ENCODE data around the gene RBM26.

The RBM26 gene

GRCh38 chr13:79404985-79405384, 1.1 kb downstream of the RBM26 start:
- DNase-seq = peak; percentile 38
- no peaks in the 10 kb centered on the region for H3K9me3 Mint-ChIP-seq
- H3K4me3 Mint-ChIP-seq = no peak overlapping the region
- no peaks in the 10 kb centered on the region for H3K27me3 Mint-ChIP-seq
- H3K4me1 Mint-ChIP-seq (ENCODE audit: low read depth) = peaks cover 26% of the 10 kb centered on the region
- H3K36me3 Mint-ChIP-seq (ENCODE audit: low read depth) = peaks cover 65% of the 10 kb centered on the region
- no peak overlapping the region for H3K27ac Mint-ChIP-seq

GRCh38 chr13:79404361-79404760, 1.7 kb downstream of the RBM26 start:
- Mint-ChIP-seq H3K27ac (no peak overlapping the region), H3K4me3 (no peak overlapping the region), H3K36me3 (ENCODE audit: low read depth) (peaks cover 68% of the 10 kb centered on the region), H3K9me3 (no peaks in the 10 kb centered on the region), H3K27me3 (no peaks in the 10 kb centered on the region), H3K4me1 (ENCODE audit: low read depth) (peaks cover 22% of the 10 kb centered on the region)
- DNase-seq = no peak

GRCh38 chr13:79403113-79403512, 2.9 kb downstream of the RBM26 start:
- DNase-seq = no peak
- Mint-ChIP-seq H3K9me3 (no peaks in the 10 kb centered on the region), H3K4me3 (no peak overlapping the region), H3K4me1 (ENCODE audit: low read depth) (peaks cover 14% of the 10 kb centered on the region), H3K36me3 (ENCODE audit: low read depth) (peaks cover 69% of the 10 kb centered on the region), H3K27ac (no peak overlapping the region), H3K27me3 (no peaks in the 10 kb centered on the region)

DNA sequence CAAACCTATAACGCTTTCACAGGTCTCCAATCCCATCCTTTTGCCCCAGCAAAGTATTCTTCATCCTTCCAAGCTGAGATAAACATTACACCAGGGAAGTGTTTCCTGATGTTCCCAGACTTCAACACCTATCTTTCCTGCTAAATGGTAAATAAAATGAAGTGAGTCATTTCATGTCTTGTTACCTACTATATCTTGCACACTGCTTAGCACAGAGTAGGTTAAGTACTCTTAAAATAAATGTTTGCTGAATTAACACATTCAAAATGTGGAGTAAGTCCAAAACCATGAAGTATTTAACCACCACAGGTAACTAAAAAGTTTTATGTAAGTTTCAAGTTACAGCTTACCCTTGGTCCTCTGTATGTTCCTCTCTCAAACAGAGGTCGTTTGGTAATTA, 3.4 kb downstream of the RBM26 start:
- no peak overlapping the region for H3K27ac Mint-ChIP-seq
- H3K27me3 Mint-ChIP-seq = no peaks in the 10 kb centered on the region
- H3K4me1 Mint-ChIP-seq (ENCODE audit: low read depth) = peaks cover 14% of the 10 kb centered on the region
- H3K4me3 Mint-ChIP-seq = no peak overlapping the region
- no peaks in the 10 kb centered on the region for H3K9me3 Mint-ChIP-seq
- DNase-seq = no peak
- H3K36me3 Mint-ChIP-seq (ENCODE audit: low read depth) = peaks cover 68% of the 10 kb centered on the region

- no peak overlapping the region for H3K4me3 Mint-ChIP-seq
- DNase-seq = no peak
- H3K27me3 Mint-ChIP-seq = no peaks in the 10 kb centered on the region
- no peaks in the 10 kb centered on the region for H3K9me3 Mint-ChIP-seq
- peaks cover 68% of the 10 kb centered on the region for H3K36me3 Mint-ChIP-seq (ENCODE audit: low read depth)
- peaks cover 10% of the 10 kb centered on the region for H3K4me1 Mint-ChIP-seq (ENCODE audit: low read depth)
- no peak overlapping the region for H3K27ac Mint-ChIP-seq
Observed at GRCh38 chr13:79402074-79402635, 3.9 kb downstream of the RBM26 start.

DNA sequence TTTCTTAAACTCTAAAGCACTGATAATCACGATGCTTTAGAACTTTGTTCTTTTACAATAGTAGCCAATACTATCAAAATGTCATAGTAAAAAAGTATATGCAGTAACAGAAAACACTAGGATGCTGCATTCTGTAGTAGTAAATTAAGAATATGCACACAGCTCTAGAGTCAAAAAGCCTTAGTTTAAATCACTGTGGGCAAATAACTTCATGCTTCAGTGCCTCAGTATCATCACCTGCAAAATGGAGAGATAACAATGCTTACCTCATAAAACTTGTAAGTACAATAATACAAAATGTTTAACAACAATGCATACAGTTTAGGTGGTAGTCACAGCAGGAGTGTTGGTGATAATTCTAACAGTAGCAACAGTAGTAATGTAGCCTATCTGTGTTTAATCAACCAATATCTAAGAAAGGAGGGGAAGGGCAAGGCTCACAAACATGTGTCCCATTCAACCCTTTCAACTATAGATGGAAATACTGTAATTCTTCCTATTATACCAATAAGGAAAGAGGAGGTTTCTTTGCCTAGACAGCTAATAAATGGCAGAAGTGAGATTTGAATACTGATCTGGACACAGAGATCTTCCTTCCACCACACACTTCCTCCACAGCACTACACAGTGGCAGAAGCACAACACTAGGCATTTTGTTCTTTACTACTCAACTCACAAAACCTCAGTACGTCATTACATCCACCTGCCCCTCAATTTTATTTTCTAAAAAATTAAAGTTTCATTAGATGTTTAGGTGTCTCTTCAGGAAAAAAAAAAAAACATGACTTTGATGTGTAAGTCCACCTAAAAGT, 4.6 kb downstream of the RBM26 start:
- H3K36me3 Mint-ChIP-seq (ENCODE audit: low read depth) = peaks cover 69% of the 10 kb centered on the region
- no peak overlapping the region for H3K4me3 Mint-ChIP-seq
- no peaks in the 10 kb centered on the region for H3K27me3 Mint-ChIP-seq
- peaks cover 8% of the 10 kb centered on the region for H3K4me1 Mint-ChIP-seq (ENCODE audit: low read depth)
- H3K9me3 Mint-ChIP-seq = no peaks in the 10 kb centered on the region
- H3K27ac Mint-ChIP-seq = no peak overlapping the region
- no peak for DNase-seq

- Mint-ChIP-seq H3K27ac (peak overlapping the region; percentile 8), H3K27me3 (no peaks in the 10 kb centered on the region), H3K4me1 (ENCODE audit: low read depth) (peaks cover 29% of the 10 kb centered on the region), H3K36me3 (ENCODE audit: low read depth) (peaks cover 88% of the 10 kb centered on the region), H3K4me3 (no peak overlapping the region), H3K9me3 (peaks cover 12% of the 10 kb centered on the region)
- no peak for DNase-seq
Observed at GRCh38 chr13:79398915-79399314, 7.1 kb downstream of the RBM26 start.

- Mint-ChIP-seq H3K36me3 (ENCODE audit: low read depth) (peaks cover 93% of the 10 kb centered on the region), H3K27ac (peak overlapping the region; percentile 30), H3K27me3 (no peaks in the 10 kb centered on the region), H3K9me3 (peaks cover 12% of the 10 kb centered on the region), H3K4me3 (no peak overlapping the region), H3K4me1 (ENCODE audit: low read depth) (peaks cover 37% of the 10 kb centered on the region)
- DNase-seq = no peak
Observed at GRCh38 chr13:79398127-79398526, 7.9 kb downstream of the RBM26 start.

DNA sequence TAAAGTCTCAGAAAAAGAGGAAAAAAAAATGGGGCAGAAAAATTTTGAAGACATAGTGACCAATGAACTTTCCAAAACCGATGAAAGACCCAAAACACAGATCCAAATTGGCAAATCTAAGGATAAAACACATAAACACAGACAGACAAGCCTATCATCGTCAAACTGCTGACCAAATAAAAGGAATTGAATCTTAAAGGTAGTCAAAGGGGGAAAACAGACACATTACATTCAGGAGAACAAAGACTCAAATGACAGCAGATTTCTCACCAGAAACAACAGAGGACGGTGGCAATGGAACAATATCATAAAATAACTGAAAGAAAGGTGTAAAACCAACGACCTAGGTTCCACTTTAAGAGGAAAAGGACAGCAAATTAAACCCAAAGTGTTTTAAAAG, 10.2 kb downstream of the RBM26 start:
- DNase-seq = no peak
- Mint-ChIP-seq H3K27ac (peak overlapping the region; percentile 71), H3K27me3 (no peaks in the 10 kb centered on the region), H3K36me3 (ENCODE audit: low read depth) (peaks cover 85% of the 10 kb centered on the region), H3K4me1 (ENCODE audit: low read depth) (peaks cover 52% of the 10 kb centered on the region), H3K9me3 (peaks cover 12% of the 10 kb centered on the region), H3K4me3 (no peak overlapping the region)

DNA sequence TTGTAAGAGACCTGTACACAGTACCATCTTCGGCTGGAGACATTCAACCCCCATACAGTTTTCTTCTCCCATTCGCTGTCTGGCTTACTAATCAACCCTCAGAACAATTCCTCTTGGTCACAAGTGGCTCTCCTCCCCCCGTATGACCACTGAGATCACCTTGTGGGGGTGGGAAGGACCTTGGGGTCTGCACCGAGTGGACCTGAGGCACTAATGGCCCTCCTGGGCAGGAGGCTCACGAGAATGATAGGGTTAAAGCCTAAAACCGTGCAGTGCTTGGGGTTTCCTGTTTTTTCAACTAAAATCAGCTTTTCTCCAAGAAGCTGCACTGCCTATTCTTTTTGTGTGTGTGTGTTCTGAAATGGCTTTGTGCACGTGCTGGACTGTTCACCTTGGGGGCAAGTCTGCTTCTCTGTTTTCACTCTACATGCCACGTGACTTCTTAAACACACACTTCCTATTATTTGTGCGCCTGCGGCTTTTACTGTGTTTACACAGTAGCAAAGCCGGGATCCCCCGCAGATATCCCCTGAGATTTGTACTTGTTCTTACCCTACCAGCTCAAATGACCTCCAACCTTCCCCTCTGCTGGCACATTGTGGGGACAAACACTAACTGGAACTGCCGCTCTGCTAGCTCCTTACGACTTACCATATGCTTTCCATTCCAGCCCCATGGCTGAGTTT, 12.3 kb downstream of the RBM26 start:
- peaks cover 71% of the 10 kb centered on the region for H3K4me1 Mint-ChIP-seq (ENCODE audit: low read depth)
- H3K27me3 Mint-ChIP-seq = no peaks in the 10 kb centered on the region
- peaks cover 73% of the 10 kb centered on the region for H3K36me3 Mint-ChIP-seq (ENCODE audit: low read depth)
- peak overlapping the region; percentile 94 for H3K27ac Mint-ChIP-seq
- peaks cover 12% of the 10 kb centered on the region for H3K9me3 Mint-ChIP-seq
- peak; percentile 38 for DNase-seq
- peak overlapping the region; percentile 29 for H3K4me3 Mint-ChIP-seq

DNA sequence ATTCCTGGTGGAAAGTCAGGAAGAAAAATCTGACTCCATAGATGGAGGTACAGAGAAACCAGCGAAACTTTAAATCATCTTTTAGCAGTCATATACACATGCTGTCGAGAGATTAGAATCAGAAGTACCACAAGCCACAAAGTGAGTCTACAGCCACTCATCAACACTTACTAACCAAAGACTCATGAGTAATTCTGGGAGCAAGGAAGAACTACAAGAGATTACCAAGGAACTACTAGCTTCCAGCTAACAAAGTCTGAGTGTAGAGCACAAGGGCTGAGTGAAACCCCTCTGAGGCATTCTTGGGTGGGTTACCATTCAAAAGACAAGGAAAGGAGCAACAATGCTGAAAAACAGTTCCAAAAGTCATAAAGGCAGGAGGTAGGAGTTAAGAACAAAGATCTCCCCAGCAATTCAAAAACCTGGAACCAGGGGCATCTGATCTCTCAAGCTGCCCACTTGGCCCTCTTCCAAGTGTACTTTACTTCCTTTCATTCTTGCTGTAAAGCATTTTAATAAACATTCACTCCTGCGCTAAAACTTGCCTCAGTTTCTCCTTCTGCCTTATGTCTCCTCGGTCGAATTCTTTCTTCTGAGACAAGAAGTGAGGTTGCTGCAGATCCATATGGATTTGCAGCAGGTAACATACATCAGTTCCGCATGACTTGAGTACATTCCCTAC, 13.0 kb downstream of the RBM26 start:
- Mint-ChIP-seq H3K27ac (peak overlapping the region; percentile 94), H3K4me1 (ENCODE audit: low read depth) (peaks cover 75% of the 10 kb centered on the region), H3K27me3 (no peaks in the 10 kb centered on the region), H3K36me3 (ENCODE audit: low read depth) (peaks cover 73% of the 10 kb centered on the region), H3K9me3 (peaks cover 12% of the 10 kb centered on the region), H3K4me3 (peak overlapping the region; percentile 29)
- DNase-seq = no peak

- no peak for DNase-seq
- Mint-ChIP-seq H3K36me3 (ENCODE audit: low read depth) (peaks cover 50% of the 10 kb centered on the region), H3K4me3 (no peak overlapping the region), H3K9me3 (no peaks in the 10 kb centered on the region), H3K4me1 (ENCODE audit: low read depth) (peaks cover 83% of the 10 kb centered on the region), H3K27me3 (no peaks in the 10 kb centered on the region), H3K27ac (no peak overlapping the region)
Observed at GRCh38 chr13:79389026-79389425, 17.0 kb downstream of the RBM26 start.

- DNase-seq = no peak
- no peaks in the 10 kb centered on the region for H3K9me3 Mint-ChIP-seq
- no peaks in the 10 kb centered on the region for H3K27me3 Mint-ChIP-seq
- H3K36me3 Mint-ChIP-seq (ENCODE audit: low read depth) = peaks cover 45% of the 10 kb centered on the region
- peak overlapping the region; percentile 12 for H3K4me3 Mint-ChIP-seq
- peak overlapping the region; percentile 74 for H3K27ac Mint-ChIP-seq
- H3K4me1 Mint-ChIP-seq (ENCODE audit: low read depth) = peaks cover 82% of the 10 kb centered on the region
Observed at GRCh38 chr13:79387853-79388252, 18.2 kb downstream of the RBM26 start.

- Mint-ChIP-seq H3K36me3 (ENCODE audit: low read depth) (peaks cover 43% of the 10 kb centered on the region), H3K9me3 (no peaks in the 10 kb centered on the region), H3K27me3 (no peaks in the 10 kb centered on the region), H3K27ac (peak overlapping the region; percentile 88), H3K4me3 (peak overlapping the region; percentile 52), H3K4me1 (ENCODE audit: low read depth) (peaks cover 86% of the 10 kb centered on the region)
- DNase-seq = no peak
Observed at GRCh38 chr13:79386125-79386826, 19.8 kb downstream of the RBM26 start.

All from activated T-cell treated with anti-CD3 and anti-CD28 coated beads, Interleukin-2, amount 50 U/mL, for 24 hours (primary cell).